C4-2B (cell line): Measurements from ENCODE around the gene TACO1.

ENCODE experiments used
- H3K27ac ChIP-seq: fragments of 450-650 bp; 2 replicates; pipeline ENCODE4 v1.5.1; 2017
- CTCF ChIP-seq: fragments of 450-650 bp; conservative IDR thresholded peaks from 2 replicates; pipeline ENCODE4 v1.5.1; 2017; ENCODE audit warnings: mild to moderate bottlenecking
- ZFX ChIP-seq: fragments of 450-650 bp; IDR thresholded peaks from 2 replicates; pipeline ENCODE4 v1.6.1; 2017

TACO1 gene

GRCh38 chr17:63639125-63639524 lies 38.4 kb downstream of the TACO1 start:
- no peak for TF ChIP-seq CTCF
- TF ChIP-seq ZFX: no peak
- H3K27ac ChIP-seq: no peak overlapping the region

DNA sequence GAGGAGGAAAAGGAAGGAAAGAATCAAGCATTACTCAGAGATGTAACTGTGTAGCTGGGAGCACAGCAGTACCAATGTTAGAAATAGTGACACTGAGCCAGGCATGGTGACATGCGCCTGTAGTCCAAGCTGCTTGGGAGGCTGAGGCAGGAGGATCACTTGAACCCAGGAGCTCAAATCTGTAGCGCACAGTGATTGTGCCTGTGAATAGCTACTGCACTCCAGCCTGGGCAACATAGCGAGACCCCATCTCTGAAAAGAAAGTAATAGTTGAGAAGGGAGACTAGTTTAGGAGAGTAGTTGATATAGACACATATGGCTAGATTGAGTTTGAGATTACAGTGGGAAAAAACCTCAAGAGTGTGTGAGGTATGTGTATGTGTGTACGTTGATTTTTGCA lies 39.3 kb downstream of the TACO1 start:
- no peak for TF ChIP-seq ZFX
- no peak for TF ChIP-seq CTCF

GRCh38 chr17:63641692-63642448 lies 41.2 kb downstream of the TACO1 start:
- H3K27ac ChIP-seq: no peak overlapping the region
- TF ChIP-seq CTCF: no peak
- no peak for TF ChIP-seq ZFX

More for the DNA sequence above, 39.3 kb downstream of the TACO1 start:
- H3K27ac ChIP-seq: no peak overlapping the region

GRCh38 chr17:63644846-63645245 lies 44.2 kb downstream of the TACO1 start:
- no peak overlapping the region for H3K27ac ChIP-seq
- no peak for TF ChIP-seq ZFX
- no peak for TF ChIP-seq CTCF

DNA sequence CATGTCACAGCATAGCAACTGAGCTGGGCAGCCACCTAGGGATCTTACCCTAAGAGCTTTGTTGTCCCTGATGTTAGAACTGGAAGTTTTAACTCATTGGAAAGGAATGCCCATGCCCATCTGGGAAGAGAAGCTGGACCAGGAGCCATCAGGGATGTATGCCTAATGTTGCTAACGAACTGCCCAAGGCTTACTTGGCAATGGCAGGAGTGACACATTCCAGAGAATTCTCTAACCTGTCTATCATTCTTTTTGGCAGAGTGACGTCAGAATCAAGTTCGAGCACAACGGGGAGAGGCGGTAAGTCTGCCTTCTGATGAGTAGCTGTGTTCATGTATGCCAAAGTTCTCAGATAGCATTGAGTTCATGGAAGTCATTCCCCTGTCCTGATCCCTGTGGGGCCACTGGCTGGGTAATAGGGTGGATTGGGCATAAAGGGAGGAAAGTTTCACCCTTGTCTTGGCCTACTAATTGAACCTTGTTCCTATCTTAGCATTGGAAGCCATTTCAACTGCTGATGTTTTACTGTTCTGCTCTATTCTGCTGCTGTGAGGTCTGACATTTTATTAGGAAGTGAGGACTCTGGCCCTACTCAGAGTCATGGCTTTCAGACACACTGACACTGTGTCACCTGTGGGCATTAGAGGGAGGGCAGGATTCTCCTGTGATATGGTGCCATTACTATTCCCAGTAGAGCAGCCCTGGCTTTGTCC lies 45.2 kb downstream of the TACO1 start:
- TF ChIP-seq ZFX: no peak
- TF ChIP-seq CTCF: no peak
- no peak overlapping the region for H3K27ac ChIP-seq

- TF ChIP-seq ZFX: no peak
- no peak for TF ChIP-seq CTCF
- H3K27ac ChIP-seq: no peak overlapping the region
Observed at GRCh38 chr17:63646488-63646806, 45.8 kb downstream of the TACO1 start.

DNA sequence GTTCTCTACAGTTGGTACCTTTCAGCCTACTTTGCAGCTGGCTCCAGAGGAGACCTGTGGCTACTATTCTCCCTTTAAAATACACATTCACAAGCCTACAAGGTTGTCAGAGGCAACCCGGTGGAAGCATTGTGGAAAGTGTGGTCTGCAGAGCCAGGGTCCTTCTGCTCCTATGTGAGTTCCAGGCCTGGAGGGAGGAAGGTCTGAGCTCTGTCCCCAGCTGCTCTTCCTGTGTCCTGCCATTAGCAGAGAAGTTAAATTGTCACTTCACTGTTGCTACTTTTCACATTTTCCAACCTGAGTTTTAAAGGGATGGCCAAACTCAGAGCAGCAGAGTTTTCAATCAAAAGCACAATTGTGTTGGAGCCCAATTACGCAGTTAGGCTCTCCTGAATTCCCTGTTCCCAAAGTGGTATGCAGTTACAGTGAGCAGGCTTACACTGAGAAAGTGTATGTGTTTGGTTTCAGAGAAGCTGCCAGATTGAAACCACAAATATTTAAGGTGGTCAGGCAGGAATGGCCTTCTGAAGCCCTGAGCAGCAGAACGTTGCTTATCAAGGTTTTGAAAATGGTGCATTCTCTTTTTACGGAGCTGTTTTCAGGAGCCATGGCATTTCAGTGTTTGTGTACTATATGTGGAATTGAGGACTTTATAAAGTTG lies 46.5 kb downstream of the TACO1 start:
- no peak for TF ChIP-seq ZFX
- TF ChIP-seq CTCF: no peak
- no peak overlapping the region for H3K27ac ChIP-seq
